ENCODE measurements around the gene AHDC1. TPM values are rescaled to one million over a fixed set of nuclear protein-coding genes. Genes with fewer than 3 reads are reported as not detected.

AHDC1 gene
- total and polyA plus RNA-seq, 2 donors (not counting 3 experiments of a cell fraction or from before 2014, with no cell fraction given): 7.0 to 32.1 TPM

DNA sequence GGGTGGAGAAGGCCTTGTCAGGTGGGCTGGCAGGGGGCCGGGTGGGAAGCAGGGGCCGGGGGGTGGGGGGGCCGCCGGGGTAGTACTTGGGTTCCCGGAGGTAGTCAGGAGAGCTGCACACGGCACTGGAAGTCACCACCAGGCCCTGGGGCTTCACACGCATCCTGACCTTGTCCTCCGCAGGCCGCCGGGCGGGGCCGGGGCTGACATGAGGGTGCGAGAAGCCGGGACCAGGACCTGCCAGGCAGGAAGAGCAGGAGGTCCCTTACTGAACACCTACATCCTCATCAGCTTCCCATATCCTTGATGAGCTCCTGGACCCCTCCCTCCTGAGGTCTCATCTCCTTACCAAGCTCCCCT is 52.0 kb downstream of the AHDC1 start:
- H3K9ac ChIP-seq (replicated peaks; ENCODE audit: extremely low read depth, insufficient read depth, low read length): no peak overlapping the region
- no peaks in the 10 kb centered on the region for H4K20me1 ChIP-seq (replicated peaks; ENCODE audit: control insufficient read depth, extremely low read depth, insufficient read depth, low read length)
- H3K27me3 ChIP-seq (ENCODE audit: control insufficient read depth in 2 of 2, insufficient read depth in 2 of 2, low read length in 2 of 2): no peaks in the 10 kb centered on the region
- H3K4me2 ChIP-seq (ENCODE audit: insufficient read depth, low read length): no peak overlapping the region
- H3K36me3 ChIP-seq (ENCODE audit: control insufficient read depth in 2 of 2, extremely low read depth in 1 of 2, insufficient read depth in 2 of 2, low read length in 2 of 2): peaks cover 5 to 47% of the 10 kb centered on the region in 2 experiments
- ChIA-PET POLR2A (no interaction called here), CTCF (interaction anchor here (1.0 to 11.5 kb wide), 5 partner anchors 9 to 136 kb away, joined by 3 to 455 read pairs (median 4); partner anchors contain the start of gene AHDC1)
- TF ChIP-seq FOS (IDR thresholded peaks at IDR 0.05; ENCODE audit: borderline replicate concordance, insufficient read depth, low read length) (no peak), GATA2 (IDR thresholded peaks at IDR 0.05; ENCODE audit: insufficient read depth, insufficient read length, low read depth, low read length) (no peak), JUN (IDR thresholded peaks at IDR 0.05; ENCODE audit: borderline replicate concordance, insufficient read depth, insufficient read length, low read depth) (no peak), CTCF (IDR thresholded peaks at IDR 0.05; ENCODE audit: extremely low read depth in 1 of 2, insufficient read depth in 1 of 2, low read depth in 1 of 2, low read length in 2 of 2) (no peak), MYC (IDR thresholded peaks at IDR 0.05; ENCODE audit: low read depth, low read length) (no peak), POLR2AphosphoS5 (IDR thresholded peaks at IDR 0.05; ENCODE audit: insufficient read depth, low read depth, low read length) (no peak), MAX (IDR thresholded peaks at IDR 0.05; ENCODE audit: insufficient read depth, insufficient read length) (no peak), EZH2 (IDR thresholded peaks at IDR 0.05; ENCODE audit: borderline replicate concordance, low read depth, low read length, severe bottlenecking) (no peak), POLR2A (IDR thresholded peaks at IDR 0.05; ENCODE audit: low read depth, low read length) (no peak)
- H3K9me3 ChIP-seq (replicated peaks; ENCODE audit: control insufficient read depth, insufficient read depth, low read length): no peaks in the 10 kb centered on the region
- no peaks in the 10 kb centered on the region for H3K9me1 ChIP-seq (replicated peaks; ENCODE audit: control insufficient read depth, extremely low read depth, insufficient read depth, low read length)
- BruUV-seq (replicated peaks): no TSS peak
- H3K79me2 ChIP-seq (ENCODE audit: control insufficient read depth, insufficient read depth, low read length): no peaks in the 10 kb centered on the region
- H3K27ac ChIP-seq (ENCODE audit: insufficient read depth, low read depth, low read length): no peak overlapping the region
- peaks cover 6% of the 10 kb centered on the region for H3K4me1 ChIP-seq (ENCODE audit: control insufficient read depth, extremely low read depth, insufficient read depth, low read length)
- no peak for DNase-seq (ENCODE audit: low read depth, low spot score)
- dilution Hi-C loops (cut with MboI; ENCODE audit: extremely low pct_ligation_motif_present, low sequenced_read_pairs) (no loop called here), intact Hi-C loops (cut with micrococcal nuclease) (no loop called here)
- no peak overlapping the region for H2AFZ ChIP-seq (ENCODE audit: low read depth, low read length)
- FAIRE-seq: no peak
- H3K4me3 ChIP-seq (replicated peaks in 1 of 3; ENCODE audit: insufficient read depth in 1 of 3, low read depth in 1 of 3, low read length in 3 of 3): no peak overlapping the region
